Left renal pelvis (tissue), 4 donors: ENCODE data around the gene ZNF143. TPM values are rescaled to one million over a fixed set of nuclear protein-coding genes. Genes with fewer than 3 reads are reported as not detected.
"Not testable (repeated sequence)": the region's sequence is repeated elsewhere in the genome, so short reads cannot be mapped to it uniquely, and the experiment has no call there.

Experiments
- DNase-seq, 4 donors: peaks; one replicate each; pipeline ENCODE4 v3.0.0-alpha.2; 2013; ENCODE audit warnings: low read depth in 4 of 4, low spot score in 3 of 4
- polyA plus RNA-seq, 4 donors: library from polyadenylated mRNA; unstranded; fragments of 120-200 nt; gene quantifications; one replicate each; pipeline ENCODE4 v1.2.1, GENCODE V29; 2013; ENCODE audit not compliant: insufficient read length in 4 of 4

ZNF143 gene
- polyA plus RNA-seq, result 10 to 100 TPM; 22.3 to 32.8 (median 30.7) TPM

DNA sequence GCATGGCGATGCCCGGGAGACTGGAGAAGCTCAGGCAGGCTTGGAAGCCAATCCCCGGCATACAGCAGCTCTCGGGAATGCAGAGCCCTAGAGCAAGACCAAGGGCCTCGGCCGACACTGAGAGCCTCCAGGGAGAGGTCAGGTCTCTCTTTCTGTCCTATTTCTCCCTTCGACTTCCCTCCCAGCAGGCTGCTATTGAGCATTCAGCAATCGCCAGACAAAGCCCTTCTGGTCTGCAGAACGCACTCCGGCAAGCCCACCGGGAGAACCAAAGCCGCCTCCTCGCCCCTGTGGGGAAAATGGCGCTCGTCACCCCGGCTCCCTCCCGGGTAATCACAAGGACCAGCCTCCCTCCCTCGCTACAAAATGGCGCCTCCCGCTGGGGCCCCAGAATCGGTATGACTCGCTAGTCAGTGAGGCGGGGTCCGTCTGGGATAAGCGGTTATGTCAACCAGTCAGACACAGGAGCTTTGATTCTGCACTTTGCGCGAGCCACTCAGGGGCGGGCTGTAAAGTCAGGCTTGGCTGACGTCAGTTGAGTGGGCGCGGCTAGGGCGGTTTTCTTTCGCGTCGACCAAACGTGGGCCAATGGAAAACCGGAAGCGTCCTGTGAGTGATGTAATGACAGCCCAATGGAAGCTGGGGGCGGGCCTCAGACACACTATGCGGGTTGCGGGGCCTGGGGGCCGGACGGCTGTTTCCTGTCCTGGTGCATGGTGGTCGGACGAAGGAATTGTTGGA, at the start of gene ZNF143:
ZNF143 (plus strand) TSS at position 691 of the 741 bp plus-strand sequence. CDS start 10,297 bp downstream, outside the sequence.
- DNase-seq, result peak; percentile 100

GRCh38 chr11:9428706-9429105, 32.1 kb upstream of the ZNF143 start:
- DNase-seq, result no peak

DNA sequence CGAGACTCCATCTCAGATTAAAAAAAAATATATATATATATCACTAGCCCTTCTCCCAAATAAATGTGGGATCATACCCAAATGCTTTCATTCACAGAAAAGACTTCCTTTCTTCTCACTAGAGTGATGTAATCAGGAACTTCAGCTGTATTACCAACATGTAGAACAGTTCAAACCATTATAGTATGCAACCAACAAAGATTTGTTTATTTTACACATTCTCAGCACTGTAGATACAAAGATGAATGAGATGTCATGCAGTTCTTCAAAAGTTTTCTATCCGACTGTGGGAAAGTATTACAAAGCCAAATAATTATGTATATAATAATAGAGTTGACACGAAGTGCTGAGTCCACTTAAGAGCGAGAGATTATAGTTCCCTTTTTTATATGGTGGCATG, 22.2 kb upstream of the ZNF143 start:
- no peak for DNase-seq

GRCh38 chr11:9446230-9446629, 14.6 kb upstream of the ZNF143 start:
- no peak for DNase-seq

DNA sequence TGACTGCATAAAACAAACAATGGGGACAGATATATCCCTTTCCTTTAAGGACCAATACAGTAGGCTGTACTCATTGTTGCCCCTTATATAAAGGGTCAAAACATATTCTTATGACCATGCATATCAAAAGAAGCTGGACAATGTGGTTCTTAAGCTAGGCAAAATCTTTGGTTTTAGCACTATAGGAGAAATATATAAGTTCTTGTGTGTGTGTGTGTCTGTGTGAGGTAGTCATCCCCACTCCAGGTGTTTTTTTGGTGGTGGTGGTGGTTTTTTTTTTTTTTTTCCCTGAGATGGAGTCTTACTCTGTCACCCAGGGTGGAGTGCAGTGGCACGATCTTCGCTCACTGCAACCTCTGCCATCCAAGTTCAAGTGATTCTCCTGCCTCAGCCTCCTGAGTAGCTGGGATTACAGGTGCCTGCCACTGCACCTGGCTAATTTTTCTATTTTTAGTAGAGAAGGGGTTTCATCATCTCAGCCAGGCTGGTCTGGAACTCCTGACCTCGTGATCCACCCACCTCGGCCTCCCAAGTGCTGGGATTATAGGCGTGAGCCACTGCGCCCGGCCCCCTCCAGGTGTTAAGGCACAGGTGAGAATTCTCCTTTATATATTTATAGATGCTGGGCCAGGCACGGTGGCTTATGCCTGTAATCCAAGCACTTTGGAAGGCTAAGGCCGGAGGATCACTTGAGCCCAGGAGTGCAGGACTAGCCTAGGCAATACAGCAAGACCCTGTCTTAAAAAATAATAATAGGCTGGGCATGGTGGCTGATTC, 12.0 kb upstream of the ZNF143 start:
- DNase-seq, result no peak

GRCh38 chr11:9452023-9452422, 8.8 kb upstream of the ZNF143 start:
- DNase-seq, result not testable (repeated sequence)

DNA sequence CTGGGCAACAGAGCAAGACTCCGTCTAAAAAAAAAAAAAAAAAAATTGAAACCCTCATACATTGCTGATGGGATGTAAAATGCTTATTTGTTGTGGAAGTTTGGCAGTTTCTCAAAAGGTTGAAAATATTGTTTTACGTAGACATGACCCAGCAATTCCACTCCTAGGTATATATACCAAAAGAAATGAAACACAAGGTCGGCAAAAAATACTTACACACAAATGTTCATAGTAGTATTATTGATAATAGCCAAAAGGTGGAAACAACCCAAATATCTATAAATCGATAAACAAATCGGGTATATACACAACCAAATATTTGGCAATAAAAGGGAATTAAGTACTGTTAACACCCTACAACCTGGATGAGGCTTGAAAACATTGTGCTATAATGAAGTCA, 5.1 kb upstream of the ZNF143 start:
- no peak for DNase-seq

DNA sequence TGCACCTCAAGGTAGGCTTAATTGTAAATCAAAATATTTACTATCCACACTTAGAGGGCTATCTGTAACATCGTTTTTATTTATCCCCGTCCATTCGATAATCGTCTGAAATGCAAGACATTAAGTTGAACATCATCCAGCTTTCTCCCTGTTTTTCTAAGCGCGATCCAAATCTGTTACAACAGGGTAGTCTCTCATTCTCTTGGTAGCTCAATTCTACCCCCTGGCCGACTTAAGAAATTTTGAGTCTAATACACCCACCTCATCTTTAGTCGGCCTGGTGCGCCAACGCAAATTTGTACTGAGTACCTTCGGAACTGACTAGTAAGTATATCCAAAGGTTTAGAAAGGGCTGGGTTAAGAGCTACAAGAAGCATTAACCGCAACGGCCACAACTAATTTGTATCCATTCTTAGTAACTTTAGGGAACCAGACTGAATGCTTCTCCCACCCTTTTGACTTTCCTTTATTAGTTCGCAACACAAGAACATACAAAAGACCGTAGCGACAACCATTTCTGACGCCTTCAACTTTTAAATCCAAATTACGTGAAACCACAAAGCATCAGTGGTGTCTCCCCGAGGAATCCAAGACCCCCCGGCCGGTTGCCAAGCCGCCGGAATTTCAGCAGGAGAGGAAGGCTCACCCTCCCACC, 1.0 kb upstream of the ZNF143 start:
- peak; percentile 32 to 57 (median 36) for DNase-seq

DNA sequence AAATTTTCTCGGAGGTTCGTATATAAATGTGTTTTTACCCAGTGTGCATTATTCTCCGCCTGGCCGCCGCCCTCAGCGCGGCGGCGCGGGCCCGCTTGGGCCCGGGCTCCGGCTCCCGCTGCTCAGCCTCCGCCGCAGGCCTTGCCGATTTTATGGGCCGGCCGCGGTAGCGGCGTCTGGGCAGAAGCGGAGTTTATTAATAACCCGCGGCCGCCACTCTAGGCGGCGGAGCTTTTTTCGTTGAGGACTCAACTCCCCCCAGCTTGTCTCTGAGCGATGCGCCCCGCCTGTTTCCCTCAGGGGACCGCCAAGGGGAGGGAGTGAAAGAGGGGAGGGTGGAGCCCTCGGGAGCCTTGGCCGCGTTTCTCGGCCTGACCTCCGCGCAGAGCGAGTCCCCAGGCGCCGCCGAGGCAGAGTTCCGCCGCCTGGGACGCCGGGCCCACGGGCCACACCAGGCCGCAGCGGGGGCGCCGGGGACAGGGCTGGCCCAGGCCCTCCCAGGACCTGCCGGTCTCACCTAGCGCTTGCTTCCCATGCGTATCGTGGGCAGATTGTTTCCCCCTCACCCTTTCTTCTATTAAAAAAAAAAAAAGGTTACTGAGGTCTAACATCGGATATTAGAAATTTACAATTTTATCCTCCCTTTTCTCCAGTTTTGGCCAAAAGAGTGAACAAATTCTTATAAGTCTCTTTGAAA, 399 bp downstream of the ZNF143 start:
- DNase-seq, result peak; percentile 78 to 83 (median 79)

DNA sequence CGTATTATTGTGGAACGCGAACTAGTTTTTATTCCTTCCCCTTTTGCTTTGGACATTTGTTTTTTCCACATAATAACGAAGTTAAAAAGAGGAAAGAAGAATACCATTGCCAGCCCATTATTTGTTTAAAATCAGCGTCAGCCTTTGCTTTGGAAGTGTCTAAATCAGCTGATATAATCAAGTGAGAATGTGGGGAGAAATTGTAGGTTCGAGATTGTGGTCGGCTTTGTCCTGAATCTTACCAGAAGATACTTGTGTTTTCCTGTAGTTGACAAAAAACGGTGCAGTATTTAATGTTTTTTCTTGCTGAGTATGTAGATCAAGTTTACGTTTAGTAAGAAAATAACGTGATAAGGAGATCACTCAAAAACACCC, 935 bp downstream of the ZNF143 start:
- peak in 3 of 4 donors; percentile 14 to 25 (median 18) for DNase-seq

DNA sequence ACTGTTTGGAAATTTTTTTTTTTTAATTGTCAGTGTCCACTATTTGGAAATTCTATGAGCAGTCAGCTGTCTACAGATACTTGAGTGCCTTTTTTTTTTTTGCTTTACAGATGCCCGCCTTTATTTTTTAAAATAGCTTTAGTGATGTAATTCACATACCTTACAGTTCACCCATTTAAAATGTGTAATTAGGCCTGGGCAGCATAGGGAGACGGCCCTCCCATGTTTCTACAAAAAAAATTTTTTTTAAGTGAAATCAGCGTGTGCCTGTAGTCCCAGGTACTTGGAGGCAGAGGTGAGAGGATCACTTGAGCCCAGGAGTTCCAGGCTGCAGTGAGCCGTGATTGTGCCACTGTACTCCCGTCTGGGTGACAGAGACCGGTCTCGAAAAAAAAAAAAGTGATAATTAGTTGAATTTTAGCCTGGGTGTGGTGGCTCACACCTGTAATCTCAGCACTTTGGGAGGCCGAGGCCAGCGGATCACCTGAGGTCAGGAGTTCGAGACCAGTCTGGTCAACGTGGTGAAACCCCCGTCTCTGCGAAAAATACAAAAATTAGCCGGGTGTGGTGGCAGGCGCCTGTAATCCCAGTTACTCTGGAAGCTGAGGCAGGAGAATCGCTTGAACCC, 1.5 kb downstream of the ZNF143 start:
- no peak for DNase-seq

GRCh38 chr11:9462806-9463537, 2.2 kb downstream of the ZNF143 start:
- no peak for DNase-seq

DNA sequence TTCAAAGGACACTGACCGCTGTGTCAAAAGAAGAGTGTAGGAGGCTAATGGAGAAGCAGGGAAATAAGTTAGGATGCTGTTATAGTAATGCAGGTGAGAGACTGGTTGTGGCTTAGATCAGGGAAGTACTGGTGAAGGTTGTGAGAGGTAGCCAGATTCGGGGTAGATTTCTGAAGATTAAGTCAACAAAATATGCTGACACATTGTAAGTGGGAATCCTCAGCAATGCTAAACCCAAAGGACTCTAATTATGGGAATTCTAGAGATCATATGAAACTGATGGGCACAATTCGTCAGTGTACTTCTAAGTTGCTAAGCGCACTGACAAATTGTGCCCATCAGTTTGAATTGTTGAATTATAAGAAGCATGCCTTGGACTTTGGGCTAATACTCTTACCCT, 10.0 kb downstream of the ZNF143 start:
- DNase-seq, result no peak

- DNase-seq, result peak; percentile 20 to 35 (median 28)
Measured at GRCh38 chr11:9473408-9473807, 12.6 kb downstream of the ZNF143 start.

DNA sequence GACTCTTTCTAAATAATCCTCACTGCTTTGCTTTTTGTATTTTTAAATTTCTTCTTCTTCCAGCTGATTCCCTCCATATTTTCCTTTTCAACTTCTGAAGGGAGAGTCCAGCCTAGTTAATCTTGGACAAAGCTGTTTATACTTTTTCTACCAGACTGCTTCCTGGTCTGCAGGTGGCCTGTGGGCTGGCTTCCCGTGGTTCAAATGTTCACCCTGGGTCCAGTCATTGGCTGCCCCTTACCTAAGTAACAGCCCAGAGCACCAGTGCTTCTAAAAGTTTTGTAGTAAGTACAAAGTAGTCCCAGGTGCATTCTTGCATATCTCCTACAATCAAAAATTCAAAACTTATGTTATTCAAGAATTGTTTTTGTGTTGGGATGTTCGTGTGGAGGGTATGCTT, 19.1 kb downstream of the ZNF143 start:
- no peak for DNase-seq

DNA sequence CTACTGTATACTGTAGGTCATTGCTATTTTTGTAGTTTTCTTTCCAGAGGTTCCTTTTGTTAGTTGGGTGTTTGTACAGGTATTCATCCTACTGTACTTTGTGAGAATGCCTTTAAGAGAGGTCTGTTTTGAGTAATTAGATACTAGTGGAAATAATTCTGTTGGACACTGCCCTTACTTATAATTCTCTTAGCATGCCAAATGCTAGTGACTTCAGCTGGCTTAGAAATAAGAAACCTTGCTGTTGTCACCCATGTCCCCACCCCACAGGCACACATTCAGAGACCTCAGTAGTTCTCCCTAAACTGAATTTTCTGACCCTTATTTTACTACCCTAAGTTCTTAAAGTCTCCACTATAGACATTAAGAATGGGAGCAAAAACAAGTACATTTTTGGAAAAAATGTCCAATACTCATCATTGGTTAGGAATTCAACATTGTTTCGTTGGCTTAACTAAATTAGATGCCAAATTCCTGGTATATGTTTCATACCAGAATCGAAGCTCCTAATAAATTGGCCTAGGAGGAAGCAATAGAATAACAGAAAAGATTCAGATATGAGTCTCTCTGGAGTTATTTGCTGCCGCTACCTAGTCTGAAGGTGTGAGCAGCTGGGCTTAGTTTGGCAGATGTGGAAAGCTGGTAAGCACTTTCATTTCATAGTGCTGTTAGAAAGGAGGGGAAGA, 28.4 kb downstream of the ZNF143 start:
- no peak for DNase-seq

- DNase-seq, result no peak
Measured at GRCh38 chr11:9490376-9490775, 29.6 kb downstream of the ZNF143 start.

DNA sequence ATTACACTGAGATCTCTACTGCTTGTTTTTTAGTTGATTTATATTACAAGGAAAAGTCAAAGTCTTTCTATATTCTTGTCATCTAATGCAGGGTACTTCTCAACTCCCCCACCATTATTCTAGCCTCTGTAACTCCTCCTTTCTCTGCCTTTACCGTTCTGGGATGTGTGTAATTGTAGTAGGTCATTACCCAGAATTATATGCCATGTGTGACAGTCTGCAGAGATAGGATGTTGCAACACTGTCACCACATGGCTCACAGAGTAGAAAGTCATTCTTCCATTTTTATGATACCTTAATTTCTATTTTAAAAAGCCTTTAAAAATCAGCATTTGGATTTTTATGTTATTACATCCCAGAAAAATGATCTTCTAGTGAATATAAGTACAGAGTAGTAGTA, 32.7 kb downstream of the ZNF143 start:
- no peak for DNase-seq

DNA sequence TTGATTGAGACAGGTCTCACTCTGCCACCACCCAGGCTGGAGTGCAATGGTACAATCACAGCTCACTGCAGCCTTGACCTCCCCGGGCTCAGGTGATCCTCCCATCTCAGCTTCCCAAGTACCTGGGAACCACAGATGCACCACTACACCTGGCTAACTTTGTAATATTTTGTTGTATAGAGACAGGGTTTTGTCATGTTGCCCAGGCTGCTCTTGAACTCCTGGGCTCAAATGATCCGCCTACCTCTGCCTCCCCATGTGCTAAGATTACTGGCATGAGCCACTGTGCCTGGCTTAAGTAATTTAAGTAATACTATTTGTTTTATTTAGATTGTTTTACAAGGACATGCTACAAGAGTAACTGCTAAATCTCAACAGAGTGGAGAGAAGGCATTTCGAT, 33.5 kb downstream of the ZNF143 start:
- no peak for DNase-seq
